WI38 (cell line): Measurements from ENCODE around the gene NODAL.

Source experiments
- H3K4me3 ChIP-seq: 2 replicates; pipeline ENCODE4 v1.5.1; 2011; ENCODE audit warnings: low read depth, mild to moderate bottlenecking, control low read depth, low read length
- TF ChIP-seq, protein P1 (sequence below): IDR thresholded peaks from 2 replicates; pipeline ENCODE4 v1.5.1; 2012; ENCODE audit warnings: low read depth, mild to moderate bottlenecking, control low read depth, low read length

Gene NODAL

DNA sequence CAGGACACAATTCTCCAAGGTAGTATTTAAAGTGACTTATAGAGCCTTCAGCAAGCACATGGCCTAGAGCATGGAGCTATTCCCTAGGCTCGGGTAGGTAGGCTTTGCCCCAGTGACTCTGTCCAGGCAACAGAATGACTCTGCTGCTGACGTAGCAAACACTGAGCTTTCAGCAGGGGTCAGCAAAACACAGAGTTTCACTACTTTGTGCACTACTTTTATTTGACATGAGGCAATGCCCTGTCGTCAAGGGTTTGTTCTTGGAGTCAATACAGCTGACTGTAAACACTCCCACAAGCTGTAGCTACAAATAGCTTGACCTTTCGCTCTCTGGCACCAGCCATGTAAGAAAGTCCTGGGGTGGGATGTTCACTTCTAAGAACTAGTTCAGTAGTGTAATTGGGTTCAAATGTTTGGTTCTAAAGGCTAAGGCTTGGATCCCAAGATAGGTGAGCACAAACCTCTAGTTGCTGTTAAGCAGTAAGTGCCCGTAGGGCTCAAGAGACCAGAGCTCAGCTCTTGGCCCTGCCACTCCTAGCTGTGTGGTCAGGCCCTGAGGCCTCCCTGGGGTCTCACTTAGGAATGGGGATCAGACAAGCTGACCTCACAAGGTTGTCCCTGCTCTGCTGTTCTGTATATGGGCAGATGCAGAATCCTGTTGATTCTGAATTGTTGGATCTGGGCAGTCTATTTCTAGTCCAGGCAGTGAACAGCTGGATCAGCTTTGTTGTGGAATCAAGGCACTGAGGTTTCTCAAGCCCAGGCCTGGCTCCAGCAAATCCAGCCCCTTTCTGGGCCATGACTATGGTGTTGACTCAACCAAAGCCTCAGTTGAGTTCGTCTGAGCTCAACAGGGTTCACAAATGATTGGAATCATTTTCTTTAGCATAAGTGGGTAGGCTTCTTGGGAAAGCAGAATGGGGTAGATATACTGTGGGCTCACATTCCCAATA lies 10.7 kb downstream of the NODAL start:
- TF ChIP-seq, protein P1, sequence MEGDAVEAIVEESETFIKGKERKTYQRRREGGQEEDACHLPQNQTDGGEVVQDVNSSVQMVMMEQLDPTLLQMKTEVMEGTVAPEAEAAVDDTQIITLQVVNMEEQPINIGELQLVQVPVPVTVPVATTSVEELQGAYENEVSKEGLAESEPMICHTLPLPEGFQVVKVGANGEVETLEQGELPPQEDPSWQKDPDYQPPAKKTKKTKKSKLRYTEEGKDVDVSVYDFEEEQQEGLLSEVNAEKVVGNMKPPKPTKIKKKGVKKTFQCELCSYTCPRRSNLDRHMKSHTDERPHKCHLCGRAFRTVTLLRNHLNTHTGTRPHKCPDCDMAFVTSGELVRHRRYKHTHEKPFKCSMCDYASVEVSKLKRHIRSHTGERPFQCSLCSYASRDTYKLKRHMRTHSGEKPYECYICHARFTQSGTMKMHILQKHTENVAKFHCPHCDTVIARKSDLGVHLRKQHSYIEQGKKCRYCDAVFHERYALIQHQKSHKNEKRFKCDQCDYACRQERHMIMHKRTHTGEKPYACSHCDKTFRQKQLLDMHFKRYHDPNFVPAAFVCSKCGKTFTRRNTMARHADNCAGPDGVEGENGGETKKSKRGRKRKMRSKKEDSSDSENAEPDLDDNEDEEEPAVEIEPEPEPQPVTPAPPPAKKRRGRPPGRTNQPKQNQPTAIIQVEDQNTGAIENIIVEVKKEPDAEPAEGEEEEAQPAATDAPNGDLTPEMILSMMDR, result no peak
- H3K4me3 ChIP-seq, result no peak overlapping the region

DNA sequence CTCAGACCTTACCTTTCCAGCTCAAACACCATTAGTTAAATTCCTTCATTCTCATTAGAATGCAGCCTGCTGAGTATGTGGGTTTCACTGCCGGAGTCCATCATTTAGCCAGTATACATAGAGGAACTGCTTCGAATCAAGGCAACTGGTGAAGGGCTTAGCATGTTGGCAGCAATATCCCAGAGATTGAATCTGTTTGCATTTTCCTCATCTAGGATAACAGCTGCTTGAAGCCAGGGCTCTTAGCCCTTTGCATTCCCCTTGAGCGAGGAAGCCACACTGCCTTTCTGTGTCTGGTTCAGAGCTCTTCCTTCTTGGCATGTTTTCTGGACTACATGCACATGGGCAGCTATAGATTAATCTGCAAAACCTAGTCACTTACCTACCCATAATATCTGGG lies 14.7 kb downstream of the NODAL start:
- TF ChIP-seq, protein P1, result no peak
- H3K4me3 ChIP-seq, result no peak overlapping the region

DNA sequence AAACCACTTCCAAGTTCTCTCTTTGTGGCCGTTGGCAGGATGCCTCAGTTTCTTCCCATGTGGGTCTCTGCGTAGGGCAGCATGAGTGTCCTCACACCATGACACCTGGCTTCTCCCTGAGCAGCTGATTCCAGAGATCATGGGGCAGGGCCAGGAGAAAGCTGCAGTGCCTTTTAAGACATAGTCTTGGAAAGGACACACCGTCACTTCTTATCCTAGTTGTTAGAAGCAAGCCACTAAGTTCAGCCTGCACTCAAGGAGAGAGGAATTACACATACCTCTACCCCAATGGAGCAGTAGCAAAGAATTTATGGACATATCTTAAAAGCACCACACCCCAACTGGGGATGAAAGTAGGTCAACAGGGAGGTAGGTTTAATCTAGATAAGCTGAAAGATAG lies 16.4 kb downstream of the NODAL start:
- TF ChIP-seq, protein P1, result no peak

DNA sequence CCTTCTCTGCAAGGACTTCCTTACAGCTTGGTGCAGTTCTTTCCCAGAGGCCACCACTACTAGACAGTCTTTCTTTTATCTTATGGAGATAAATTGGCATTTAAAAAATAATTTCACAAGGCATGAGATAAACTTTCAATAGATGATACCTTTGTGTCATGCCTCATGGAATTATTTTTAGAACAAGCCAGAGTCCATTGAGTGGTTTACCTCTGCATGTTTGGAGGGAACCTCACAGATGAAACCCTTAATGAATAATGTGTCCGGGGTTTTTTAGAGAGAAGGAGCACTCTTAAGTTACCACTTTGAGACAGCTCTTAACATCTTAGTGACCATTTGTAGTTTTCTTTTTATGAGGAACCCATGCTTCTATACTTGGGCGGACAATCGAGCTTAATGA lies 17.2 kb downstream of the NODAL start:
- TF ChIP-seq, protein P1, result no peak
- no peak overlapping the region for H3K4me3 ChIP-seq

More for the DNA sequence above, 16.4 kb downstream of the NODAL start:
- no peak overlapping the region for H3K4me3 ChIP-seq

DNA sequence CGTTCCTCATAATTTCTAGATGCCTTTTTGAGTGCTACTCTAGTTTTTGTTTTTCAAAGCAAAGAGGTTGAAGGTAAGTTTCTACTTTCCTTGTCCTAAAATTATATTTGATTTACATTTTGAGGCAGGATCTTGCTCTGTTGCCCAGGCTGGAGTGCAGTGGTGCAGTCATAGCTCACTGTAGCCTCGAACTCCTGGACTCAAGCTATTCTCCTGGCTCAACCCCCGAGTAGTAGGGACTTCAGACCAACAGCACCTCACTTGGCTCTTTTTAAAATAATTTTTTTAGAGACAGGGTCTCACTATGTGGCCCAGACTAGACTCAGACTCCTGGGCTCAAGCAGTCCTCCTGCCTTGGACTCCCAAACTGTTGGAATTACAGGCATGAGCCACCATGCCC lies 22.8 kb downstream of the NODAL start:
- H3K4me3 ChIP-seq, result no peak overlapping the region
- TF ChIP-seq, protein P1, result no peak

DNA sequence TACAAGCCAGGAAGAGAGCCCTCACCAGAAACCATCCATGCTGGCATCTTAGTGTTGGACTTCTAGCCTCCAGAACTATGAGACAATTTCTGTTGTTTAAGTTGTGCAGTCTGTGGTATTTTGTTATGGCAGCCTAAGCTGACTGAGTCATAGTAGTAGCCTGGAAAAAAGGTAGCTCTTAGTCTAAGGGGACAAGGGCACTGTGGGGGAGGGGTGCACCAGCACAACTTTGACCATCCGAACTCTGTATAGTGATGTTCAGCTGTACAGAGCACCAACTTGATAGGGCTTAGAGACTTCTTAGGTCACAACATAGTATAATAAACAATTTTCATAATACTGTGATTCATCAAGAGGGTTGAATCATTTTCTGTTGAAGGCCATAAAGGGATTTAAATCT lies 23.3 kb downstream of the NODAL start:
- H3K4me3 ChIP-seq, result no peak overlapping the region

DNA sequence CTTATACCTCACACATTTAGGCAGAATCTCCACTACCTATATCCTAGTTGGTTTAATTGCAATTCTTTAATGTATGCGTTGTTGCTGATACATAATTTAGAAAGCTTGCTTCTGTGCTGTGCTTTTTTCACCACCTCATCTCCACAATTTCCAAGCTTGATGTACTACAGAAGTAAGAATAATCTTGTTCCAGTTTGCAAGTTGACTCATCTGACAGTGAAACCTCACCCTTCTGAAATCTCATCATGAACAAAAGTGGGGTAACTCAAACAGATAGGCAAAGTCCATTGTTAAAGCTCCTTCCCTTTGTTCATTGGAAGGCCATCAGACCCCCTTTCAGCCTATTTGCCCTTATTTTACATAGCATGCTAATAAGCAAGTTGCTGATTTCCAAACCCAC lies 23.9 kb downstream of the NODAL start:
- TF ChIP-seq, protein P1, result no peak

More for the DNA sequence above, 23.3 kb downstream of the NODAL start:
- TF ChIP-seq, protein P1, result no peak

More for the DNA sequence above, 23.9 kb downstream of the NODAL start:
- H3K4me3 ChIP-seq, result no peak overlapping the region
